Panc1 (cell line): ENCODE results near the gene PELI3.

Source experiments
- CTCF ChIP-seq: fragments of 450-650 bp; IDR thresholded peaks from 2 replicates; pipeline ENCODE4 v1.5.1; 2017; ENCODE audit warnings: mild to moderate bottlenecking
- POLR2AphosphoS5 ChIP-seq: IDR thresholded peaks from 2 replicates; pipeline ENCODE4 v1.6.1; 2012; ENCODE audit warnings: mild to moderate bottlenecking, low read depth, low read length, moderate library complexity
- REST ChIP-seq, 2 experiments: IDR thresholded peaks; 2 replicates each; pipeline ENCODE4 v1.6.1; 2011 to 2012; ENCODE audit warnings: low read depth in 2 of 2, control low read depth in 1 of 2, low read length in 1 of 2, mild to moderate bottlenecking in 1 of 2, moderate library complexity in 1 of 2; ENCODE audit not compliant: insufficient read depth in 1 of 2

- TF ChIP-seq CTCF = no peak
- TF ChIP-seq POLR2AphosphoS5 = no peak
- TF ChIP-seq REST (IDR thresholded peaks at IDR 0.05; ENCODE audit: insufficient read depth in 1 of 2, low read depth in 2 of 2, low read length in 1 of 2) = no peak
These were observed 6.5 kb downstream of the PELI3 start for GRCh38 chr11:66473167-66473566.
